ENCODE results near the gene MAP2.

MAP2 gene

DNA sequence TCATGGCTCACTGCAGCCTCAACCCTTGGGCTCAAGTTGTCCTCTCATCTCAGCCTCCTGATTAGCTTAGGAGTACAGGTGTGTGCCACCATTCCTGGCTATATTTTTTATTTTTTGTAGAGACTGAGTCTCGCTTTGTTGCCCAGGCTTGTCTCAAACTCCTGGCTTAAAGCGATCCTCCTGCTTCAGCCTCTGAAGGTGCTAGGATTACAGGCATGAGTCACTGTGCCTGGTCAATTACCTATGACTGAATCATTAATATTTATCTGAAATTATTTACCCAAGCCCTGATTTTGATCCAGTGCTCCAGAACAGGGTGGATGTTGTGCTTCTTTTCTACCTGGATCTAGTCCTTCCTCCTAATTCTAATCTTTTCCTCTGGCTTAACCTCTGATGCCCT is 87.8 kb downstream of the MAP2 start:
- H3K4me3 ChIP-seq (ENCODE audit: low read depth, low read length) = no peak overlapping the region
- DNase-seq (ENCODE audit: low read depth) = no peak
- no peak for TF ChIP-seq CTCF (conservative IDR thresholded peaks at IDR 0.05; ENCODE audit: low read depth, low read length)

GRCh38 chr2:209512971-209513370 is 89.1 kb downstream of the MAP2 start:
- DNase-seq (ENCODE audit: low read depth) = no peak
- H3K4me3 ChIP-seq (ENCODE audit: low read depth, low read length) = no peak overlapping the region
- no peak for TF ChIP-seq CTCF (conservative IDR thresholded peaks at IDR 0.05; ENCODE audit: low read depth, low read length)

GRCh38 chr2:209517436-209517835 is 93.6 kb downstream of the MAP2 start:
- H3K4me3 ChIP-seq (ENCODE audit: low read depth, low read length) = no peak overlapping the region
- no peak for DNase-seq (ENCODE audit: low read depth)
- no peak for TF ChIP-seq CTCF (conservative IDR thresholded peaks at IDR 0.05; ENCODE audit: low read depth, low read length)

DNA sequence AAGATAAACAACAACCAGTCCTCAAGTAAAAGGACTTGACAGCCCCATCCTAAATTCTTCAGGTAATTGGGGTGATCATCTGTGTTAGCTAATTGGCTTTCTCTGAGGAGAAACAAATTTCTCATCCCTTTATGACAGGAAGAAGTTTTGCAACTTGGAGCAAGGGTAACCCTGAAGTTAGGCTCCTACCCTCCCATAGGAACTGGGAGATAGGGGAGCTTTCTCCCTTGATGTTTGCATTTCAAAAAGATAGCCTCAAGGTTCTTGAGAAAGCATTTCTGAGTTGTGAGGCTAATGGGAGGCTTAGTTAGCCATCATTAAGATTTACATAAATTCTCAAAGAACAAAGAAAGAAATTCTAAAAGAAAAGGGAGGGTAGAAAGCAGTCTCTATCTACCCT is 95.4 kb downstream of the MAP2 start:
- H3K4me3 ChIP-seq (ENCODE audit: low read depth, low read length) = no peak overlapping the region
- no peak for TF ChIP-seq CTCF (conservative IDR thresholded peaks at IDR 0.05; ENCODE audit: low read depth, low read length)
- DNase-seq (ENCODE audit: low read depth) = no peak

GRCh38 chr2:209519906-209520305 is 96.1 kb downstream of the MAP2 start:
- H3K4me3 ChIP-seq (ENCODE audit: low read depth, low read length) = no peak overlapping the region
- TF ChIP-seq CTCF (conservative IDR thresholded peaks at IDR 0.05; ENCODE audit: low read depth, low read length) = no peak
- DNase-seq (ENCODE audit: low read depth) = no peak

DNA sequence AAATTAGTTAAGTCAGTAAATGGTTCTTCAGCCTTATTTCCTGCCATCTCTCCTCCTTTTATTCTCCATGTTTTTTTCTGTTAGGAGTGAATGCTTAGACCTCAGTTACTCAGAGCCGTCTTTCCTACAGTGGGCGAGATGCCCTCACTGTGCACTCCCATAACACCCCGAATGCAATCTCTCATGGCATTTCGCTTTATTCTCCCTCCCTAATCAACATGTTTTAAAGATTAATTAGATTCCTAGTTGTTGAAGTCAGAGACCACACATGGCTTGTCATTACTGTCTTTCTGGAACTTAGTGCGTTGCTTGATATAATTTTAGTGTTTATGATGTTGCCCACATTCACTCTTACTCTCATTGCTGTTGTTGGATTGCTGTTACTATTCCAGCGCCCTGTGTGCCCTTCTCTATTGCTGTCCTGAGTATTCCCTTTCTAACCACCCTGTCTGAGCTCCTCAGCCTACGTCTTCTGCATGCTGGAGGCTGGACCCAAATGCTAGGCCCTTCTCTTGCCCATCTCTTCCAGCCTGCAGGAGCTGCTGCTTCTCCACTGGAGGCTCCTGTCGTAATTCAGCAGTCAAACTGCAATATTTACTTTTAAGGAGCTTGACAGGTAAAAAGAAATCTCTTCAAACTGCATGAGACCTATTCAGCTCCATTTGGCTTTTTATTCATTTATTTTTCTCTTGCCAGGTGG is 99.3 kb downstream of the MAP2 start:
- H3K4me3 ChIP-seq (ENCODE audit: low read depth, low read length) = no peak overlapping the region
- DNase-seq (ENCODE audit: low read depth) = no peak
- no peak for TF ChIP-seq CTCF (conservative IDR thresholded peaks at IDR 0.05; ENCODE audit: low read depth, low read length)

DNA sequence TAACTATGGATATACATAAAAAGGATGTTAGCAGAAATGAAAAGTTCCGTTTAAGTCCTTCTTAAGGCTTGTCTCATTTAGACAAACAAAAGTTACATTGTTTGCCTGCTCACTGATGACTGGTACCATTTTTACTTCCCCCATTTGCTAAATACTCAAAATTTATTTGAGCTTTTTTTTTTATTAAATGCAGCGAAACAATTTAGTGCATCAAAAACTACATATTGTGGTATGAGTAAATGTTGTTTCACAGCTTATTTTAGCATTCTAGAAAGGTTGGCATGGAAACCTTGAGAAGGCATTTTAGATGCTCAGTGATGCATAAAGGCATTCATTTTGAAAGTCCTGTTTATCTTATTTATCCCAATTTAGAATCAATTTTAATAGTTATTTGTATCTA is 100.0 kb downstream of the MAP2 start:
- H3K4me3 ChIP-seq (ENCODE audit: low read depth, low read length) = no peak overlapping the region
- no peak for DNase-seq (ENCODE audit: low read depth)

More for the DNA sequence above, 100.0 kb downstream of the MAP2 start:
- TF ChIP-seq CTCF (conservative IDR thresholded peaks at IDR 0.05; ENCODE audit: low read depth, low read length) = no peak
